ENCODE data around the gene PRKG1. TPM values are rescaled to one million over a fixed set of nuclear protein-coding genes. Genes with fewer than 3 reads are reported as not detected.

The PRKG1 gene
- total RNA-seq, 4 donors from 2014 or later: 1.2 to 6.5 (median 2.7) TPM

GRCh38 chr10:51903675-51904074 lies 829.4 kb downstream of the PRKG1 start:
- 74% methylated on average over 1 of the region's 1 CpG for WGBS

GRCh38 chr10:51905032-51905431 lies 830.7 kb downstream of the PRKG1 start:
- Histone ChIP-seq H3K4me1 (no peaks in the 10 kb centered on the region), H3K27ac (no peak overlapping the region), H3K27me3 (no peaks in the 10 kb centered on the region), H3K9me3 (no peaks in the 10 kb centered on the region), H3K4me3 (no peak overlapping the region), H3K36me3 (no peaks in the 10 kb centered on the region)
- TF ChIP-seq POLR2AphosphoS5 (IDR thresholded peaks at IDR 0.05) (no peak), POLR2A (IDR thresholded peaks at IDR 0.05) (no peak), CTCF (IDR thresholded peaks at IDR 0.05) (no peak), EP300 (IDR thresholded peaks at IDR 0.05) (no peak)
- no peak for DNase-seq (ENCODE audit: low spot score in 2 of 2)

More at GRCh38 chr10:51903675-51904074, 829.4 kb downstream of the PRKG1 start:
- H3K27ac ChIP-seq: no peak overlapping the region
- no peak overlapping the region for H3K4me3 ChIP-seq
- H3K9me3 ChIP-seq: no peaks in the 10 kb centered on the region
- no peak for TF ChIP-seq POLR2A (IDR thresholded peaks at IDR 0.05)
- TF ChIP-seq CTCF (IDR thresholded peaks at IDR 0.05): no peak
- no peak for TF ChIP-seq POLR2AphosphoS5 (IDR thresholded peaks at IDR 0.05)
- TF ChIP-seq EP300 (IDR thresholded peaks at IDR 0.05): no peak
- no peaks in the 10 kb centered on the region for H3K4me1 ChIP-seq
- DNase-seq (ENCODE audit: low spot score in 2 of 2): no peak
- no peaks in the 10 kb centered on the region for H3K36me3 ChIP-seq
- H3K27me3 ChIP-seq: no peaks in the 10 kb centered on the region

GRCh38 chr10:51907361-51907760 lies 833.1 kb downstream of the PRKG1 start:
- WGBS: 43% methylated on average over 2 of the region's 2 CpGs
- TF ChIP-seq EP300 (IDR thresholded peaks at IDR 0.05) (no peak), CTCF (IDR thresholded peaks at IDR 0.05) (no peak)
- H3K27ac ChIP-seq: no peak overlapping the region

GRCh38 chr10:51910189-51910588 lies 835.9 kb downstream of the PRKG1 start:
- Histone ChIP-seq H3K27me3 (no peaks in the 10 kb centered on the region), H3K4me1 (no peaks in the 10 kb centered on the region), H3K36me3 (no peaks in the 10 kb centered on the region), H3K4me3 (no peak overlapping the region), H3K9me3 (no peaks in the 10 kb centered on the region), H3K27ac (no peak overlapping the region)
- TF ChIP-seq POLR2AphosphoS5 (IDR thresholded peaks at IDR 0.05): no peak
- no peak for TF ChIP-seq CTCF (IDR thresholded peaks at IDR 0.05)
- TF ChIP-seq EP300 (IDR thresholded peaks at IDR 0.05): no peak
- TF ChIP-seq POLR2A (IDR thresholded peaks at IDR 0.05): no peak
- DNase-seq (ENCODE audit: low spot score in 2 of 2): no peak

More at GRCh38 chr10:51907361-51907760, 833.1 kb downstream of the PRKG1 start:
- Histone ChIP-seq H3K27me3 (no peaks in the 10 kb centered on the region), H3K4me3 (no peak overlapping the region), H3K9me3 (no peaks in the 10 kb centered on the region), H3K36me3 (no peaks in the 10 kb centered on the region), H3K4me1 (no peaks in the 10 kb centered on the region)
- DNase-seq (ENCODE audit: low spot score in 2 of 2): no peak

- H3K36me3 ChIP-seq: no peaks in the 10 kb centered on the region
- no peaks in the 10 kb centered on the region for H3K27me3 ChIP-seq
- 71% methylated on average over 3 of the region's 3 CpGs for WGBS
- TF ChIP-seq POLR2AphosphoS5 (IDR thresholded peaks at IDR 0.05) (no peak), CTCF (IDR thresholded peaks at IDR 0.05) (no peak), EP300 (IDR thresholded peaks at IDR 0.05) (no peak), POLR2A (IDR thresholded peaks at IDR 0.05) (no peak)
- DNase-seq (ENCODE audit: low spot score in 2 of 2): no peak
- H3K27ac ChIP-seq: no peak overlapping the region
- H3K4me3 ChIP-seq: no peak overlapping the region
- no peaks in the 10 kb centered on the region for H3K9me3 ChIP-seq
- H3K4me1 ChIP-seq: no peaks in the 10 kb centered on the region
Measured at GRCh38 chr10:51910596-51910995, 836.3 kb downstream of the PRKG1 start.
